ENCODE measurements around the gene GUCY2F.

Gene GUCY2F

DNA sequence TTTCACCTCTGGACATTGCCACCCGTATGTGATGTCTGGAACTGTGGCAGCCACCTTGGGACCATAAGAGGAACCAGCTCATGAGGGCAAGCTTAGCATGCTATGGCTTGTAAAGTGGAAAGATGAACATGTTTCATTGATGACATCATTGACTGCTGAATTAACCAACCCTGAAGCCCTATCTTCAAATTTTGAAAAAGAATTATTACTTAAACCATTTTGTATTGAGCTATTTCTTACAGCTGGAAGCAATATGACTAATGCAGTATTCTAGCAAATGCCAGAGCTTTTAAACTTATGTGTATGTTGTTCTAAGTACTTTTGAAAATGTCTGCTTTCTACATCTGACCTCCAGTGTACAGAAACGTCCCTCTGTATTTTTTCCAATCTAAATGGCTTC lies 18.1 kb downstream of the GUCY2F start:
- TF ChIP-seq, protein P1, sequence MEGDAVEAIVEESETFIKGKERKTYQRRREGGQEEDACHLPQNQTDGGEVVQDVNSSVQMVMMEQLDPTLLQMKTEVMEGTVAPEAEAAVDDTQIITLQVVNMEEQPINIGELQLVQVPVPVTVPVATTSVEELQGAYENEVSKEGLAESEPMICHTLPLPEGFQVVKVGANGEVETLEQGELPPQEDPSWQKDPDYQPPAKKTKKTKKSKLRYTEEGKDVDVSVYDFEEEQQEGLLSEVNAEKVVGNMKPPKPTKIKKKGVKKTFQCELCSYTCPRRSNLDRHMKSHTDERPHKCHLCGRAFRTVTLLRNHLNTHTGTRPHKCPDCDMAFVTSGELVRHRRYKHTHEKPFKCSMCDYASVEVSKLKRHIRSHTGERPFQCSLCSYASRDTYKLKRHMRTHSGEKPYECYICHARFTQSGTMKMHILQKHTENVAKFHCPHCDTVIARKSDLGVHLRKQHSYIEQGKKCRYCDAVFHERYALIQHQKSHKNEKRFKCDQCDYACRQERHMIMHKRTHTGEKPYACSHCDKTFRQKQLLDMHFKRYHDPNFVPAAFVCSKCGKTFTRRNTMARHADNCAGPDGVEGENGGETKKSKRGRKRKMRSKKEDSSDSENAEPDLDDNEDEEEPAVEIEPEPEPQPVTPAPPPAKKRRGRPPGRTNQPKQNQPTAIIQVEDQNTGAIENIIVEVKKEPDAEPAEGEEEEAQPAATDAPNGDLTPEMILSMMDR (IDR thresholded peaks at IDR 0.05; ENCODE audit: control insufficient read depth, insufficient read depth, low read depth, low read length, missing control alignments): no peak
- no peak for DNase-seq (ENCODE audit: low read depth)
- no peak overlapping the region for H3K4me3 ChIP-seq (ENCODE audit: control insufficient read depth, low read depth, low read length)

DNA sequence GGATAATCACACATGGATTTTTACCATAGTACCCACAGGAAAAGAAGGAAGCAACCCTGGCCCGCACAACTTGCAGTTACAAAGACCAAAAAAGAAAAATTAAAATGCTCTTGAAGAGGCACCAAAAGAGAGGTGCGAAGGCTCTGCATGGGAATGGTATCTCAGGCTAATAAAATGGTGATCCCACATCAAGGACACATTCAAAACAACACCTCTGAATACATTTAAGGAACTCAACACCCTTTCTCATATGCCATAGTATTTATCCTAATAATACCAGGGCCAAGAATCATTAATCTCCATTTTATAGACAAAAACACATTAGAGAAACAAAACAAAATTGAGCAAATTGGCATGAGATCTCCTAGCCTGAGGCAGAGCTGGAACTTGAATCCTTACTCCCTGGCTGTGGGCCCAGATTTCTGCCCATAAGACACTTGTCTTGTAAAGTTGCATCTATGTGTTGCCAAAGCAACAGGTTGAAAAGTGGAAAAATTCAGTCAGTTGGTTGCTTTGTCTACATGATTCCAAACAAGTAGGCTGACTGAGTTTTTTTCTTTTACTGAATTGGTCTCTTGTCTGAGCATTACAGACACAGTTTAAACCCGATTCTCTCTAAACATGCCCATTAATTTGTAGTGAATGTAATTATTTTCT lies 33.5 kb downstream of the GUCY2F start:
- no peak overlapping the region for H3K4me3 ChIP-seq (ENCODE audit: control insufficient read depth, low read depth, low read length)
- no peak for DNase-seq (ENCODE audit: low read depth)
- TF ChIP-seq, protein P1 (IDR thresholded peaks at IDR 0.05; ENCODE audit: control insufficient read depth, insufficient read depth, low read depth, low read length, missing control alignments): no peak

DNA sequence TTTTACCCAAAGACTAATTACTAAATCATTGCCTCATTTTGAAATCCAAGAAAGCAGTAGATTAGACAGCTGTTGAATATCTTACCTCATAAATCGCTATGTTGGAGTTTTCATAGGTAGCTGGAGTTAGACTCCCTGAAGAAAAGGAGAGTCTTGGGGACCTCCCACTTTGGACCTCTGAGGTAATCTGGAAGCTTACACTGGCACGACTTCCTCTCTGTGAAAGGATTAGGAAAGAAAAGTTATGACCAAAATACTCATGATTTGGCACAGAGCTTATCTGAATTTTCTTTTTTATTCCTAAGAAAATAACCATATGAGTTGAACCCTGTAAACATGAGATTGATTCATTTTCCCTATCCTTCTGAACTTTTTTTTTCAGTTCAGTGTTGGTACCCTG lies 40.6 kb downstream of the GUCY2F start:
- TF ChIP-seq, protein P1 (IDR thresholded peaks at IDR 0.05; ENCODE audit: control insufficient read depth, insufficient read depth, low read depth, low read length, missing control alignments): no peak
- H3K4me3 ChIP-seq (ENCODE audit: control insufficient read depth, low read depth, low read length): no peak overlapping the region
- DNase-seq (ENCODE audit: low read depth): no peak

DNA sequence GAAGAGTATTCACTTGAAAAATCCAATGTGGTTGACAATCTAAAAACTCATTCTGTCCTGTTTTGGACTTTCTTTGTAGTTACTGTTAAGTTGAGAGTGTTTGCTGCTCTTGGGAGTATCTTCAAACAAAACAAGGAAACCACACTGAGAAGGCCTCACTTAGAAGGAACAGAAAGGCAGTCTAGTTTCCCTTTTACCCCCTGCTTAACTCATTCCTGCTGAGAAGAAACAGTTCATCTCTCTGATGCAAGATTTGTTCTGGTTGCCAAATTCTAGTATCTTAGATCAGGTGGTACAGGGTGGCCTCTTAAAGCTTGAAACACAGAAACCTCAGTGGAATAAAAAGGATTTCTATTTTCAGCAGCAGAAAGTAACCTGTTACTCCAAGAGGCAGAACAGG lies 41.4 kb downstream of the GUCY2F start:
- no peak for DNase-seq (ENCODE audit: low read depth)
- TF ChIP-seq, protein P1 (IDR thresholded peaks at IDR 0.05; ENCODE audit: control insufficient read depth, insufficient read depth, low read depth, low read length, missing control alignments): no peak
- no peak overlapping the region for H3K4me3 ChIP-seq (ENCODE audit: control insufficient read depth, low read depth, low read length)

DNA sequence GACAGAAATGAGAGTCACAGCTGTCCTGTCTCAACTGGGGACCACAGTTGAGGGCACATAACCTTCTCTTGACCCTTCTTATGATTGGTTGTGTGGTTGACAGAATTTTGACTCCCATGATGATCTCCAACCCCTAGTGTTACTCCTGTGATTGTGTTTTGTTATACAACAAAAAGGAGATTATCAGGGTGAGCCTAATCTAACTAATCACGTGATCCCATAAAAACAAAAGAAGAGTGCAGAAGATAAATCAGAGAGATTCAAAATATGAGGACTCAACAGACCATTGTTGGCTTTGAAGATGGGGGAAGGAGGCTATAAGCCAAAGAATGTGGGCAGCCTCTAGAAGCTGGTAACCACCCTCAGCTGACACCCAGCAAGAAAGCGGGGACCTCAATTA lies 72.7 kb downstream of the GUCY2F start:
- no peak overlapping the region for H3K4me3 ChIP-seq (ENCODE audit: control insufficient read depth, low read depth, low read length)
- no peak for DNase-seq (ENCODE audit: low read depth)
- TF ChIP-seq, protein P1 (IDR thresholded peaks at IDR 0.05; ENCODE audit: control insufficient read depth, insufficient read depth, low read depth, low read length, missing control alignments): no peak

DNA sequence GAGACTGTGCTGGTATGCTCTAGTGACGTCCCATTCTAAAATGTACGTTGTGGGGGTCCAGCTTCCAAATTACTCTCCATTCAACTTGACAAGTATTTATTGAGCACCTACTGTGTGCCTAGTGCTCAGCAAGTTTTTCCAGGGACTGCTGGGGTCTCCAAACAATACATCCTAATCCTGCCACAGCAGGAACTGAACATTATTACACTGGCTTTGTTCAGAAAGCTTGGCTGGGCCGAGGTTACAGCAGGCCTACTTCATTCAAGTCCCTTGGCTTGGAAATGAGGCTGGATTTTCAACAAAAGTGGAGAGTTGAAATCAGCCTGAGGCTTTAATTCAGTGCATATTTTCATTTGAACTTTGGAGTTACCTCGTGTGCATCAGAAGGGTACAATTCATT lies 78.0 kb downstream of the GUCY2F start:
- no peak for DNase-seq (ENCODE audit: low read depth)
- TF ChIP-seq, protein P1 (IDR thresholded peaks at IDR 0.05; ENCODE audit: control insufficient read depth, insufficient read depth, low read depth, low read length, missing control alignments): no peak
- H3K4me3 ChIP-seq (ENCODE audit: control insufficient read depth, low read depth, low read length): no peak overlapping the region
